D721Med (cell line): ENCODE measurements around the gene SDHB.

Experiments
- DNase-seq: peaks from one replicate; pipeline ENCODE4 v3.0.0; 2011; ENCODE audit warnings: low spot score; ENCODE audit not compliant: insufficient read length
- FAIRE-seq: peaks from 2 replicates; lab custom pipeline; 2011; peaks lifted over from hg19 to GRCh38; lab: Jason Lieb, UNC
- TF ChIP-seq, protein P1 (sequence below): IDR thresholded peaks from 2 replicates; pipeline ENCODE4 v1.5.1; 2012; ENCODE audit warnings: mild to moderate bottlenecking, control low read depth; ENCODE audit not compliant: insufficient read depth; ENCODE audit errors: missing control alignments

SDHB gene

DNA sequence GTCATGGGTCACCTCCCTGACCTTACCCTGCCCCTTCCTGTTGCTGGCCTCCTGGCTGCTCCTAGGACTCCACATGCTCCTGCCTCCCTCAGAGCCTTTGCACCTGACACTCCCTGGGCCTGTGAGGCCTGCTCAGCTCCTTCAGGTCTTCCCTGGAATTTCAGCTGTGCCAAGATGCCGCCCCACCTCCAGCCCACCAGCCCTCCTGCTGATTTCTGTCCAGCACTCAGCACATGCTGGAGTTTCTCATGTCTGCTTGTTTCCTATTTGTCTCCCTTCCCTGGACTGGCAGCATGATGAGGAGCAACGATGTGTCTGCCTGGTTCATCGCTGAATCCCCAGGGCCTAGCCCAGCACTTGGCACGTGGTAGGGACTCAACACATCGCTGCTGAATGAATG, 76.5 kb downstream of the SDHB start:
- FAIRE-seq (no peak), DNase-seq (no peak)
- TF ChIP-seq, protein P1, sequence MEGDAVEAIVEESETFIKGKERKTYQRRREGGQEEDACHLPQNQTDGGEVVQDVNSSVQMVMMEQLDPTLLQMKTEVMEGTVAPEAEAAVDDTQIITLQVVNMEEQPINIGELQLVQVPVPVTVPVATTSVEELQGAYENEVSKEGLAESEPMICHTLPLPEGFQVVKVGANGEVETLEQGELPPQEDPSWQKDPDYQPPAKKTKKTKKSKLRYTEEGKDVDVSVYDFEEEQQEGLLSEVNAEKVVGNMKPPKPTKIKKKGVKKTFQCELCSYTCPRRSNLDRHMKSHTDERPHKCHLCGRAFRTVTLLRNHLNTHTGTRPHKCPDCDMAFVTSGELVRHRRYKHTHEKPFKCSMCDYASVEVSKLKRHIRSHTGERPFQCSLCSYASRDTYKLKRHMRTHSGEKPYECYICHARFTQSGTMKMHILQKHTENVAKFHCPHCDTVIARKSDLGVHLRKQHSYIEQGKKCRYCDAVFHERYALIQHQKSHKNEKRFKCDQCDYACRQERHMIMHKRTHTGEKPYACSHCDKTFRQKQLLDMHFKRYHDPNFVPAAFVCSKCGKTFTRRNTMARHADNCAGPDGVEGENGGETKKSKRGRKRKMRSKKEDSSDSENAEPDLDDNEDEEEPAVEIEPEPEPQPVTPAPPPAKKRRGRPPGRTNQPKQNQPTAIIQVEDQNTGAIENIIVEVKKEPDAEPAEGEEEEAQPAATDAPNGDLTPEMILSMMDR = no peak

DNA sequence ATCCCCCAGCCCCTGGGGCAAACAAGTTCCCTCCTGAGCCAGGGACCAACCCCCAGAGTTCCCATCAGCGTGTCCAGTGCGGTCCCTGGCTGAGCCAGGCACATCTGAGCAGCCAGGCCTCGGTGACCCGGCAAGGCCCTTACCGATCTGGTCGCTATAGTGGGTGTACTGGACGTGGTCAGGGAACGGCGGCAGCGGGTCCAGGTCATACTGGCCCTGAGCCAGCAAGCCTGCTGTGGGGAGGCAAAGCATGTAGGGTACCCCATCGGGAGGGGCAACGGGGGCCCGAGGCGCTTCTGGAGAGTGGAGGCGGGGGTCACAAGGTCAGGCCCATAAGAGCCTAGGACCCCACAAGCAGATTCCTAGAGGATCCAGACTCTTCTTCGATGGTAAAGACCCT, 76.9 kb downstream of the SDHB start:
- TF ChIP-seq, protein P1 = no peak
- no peak for FAIRE-seq
- DNase-seq = no peak

DNA sequence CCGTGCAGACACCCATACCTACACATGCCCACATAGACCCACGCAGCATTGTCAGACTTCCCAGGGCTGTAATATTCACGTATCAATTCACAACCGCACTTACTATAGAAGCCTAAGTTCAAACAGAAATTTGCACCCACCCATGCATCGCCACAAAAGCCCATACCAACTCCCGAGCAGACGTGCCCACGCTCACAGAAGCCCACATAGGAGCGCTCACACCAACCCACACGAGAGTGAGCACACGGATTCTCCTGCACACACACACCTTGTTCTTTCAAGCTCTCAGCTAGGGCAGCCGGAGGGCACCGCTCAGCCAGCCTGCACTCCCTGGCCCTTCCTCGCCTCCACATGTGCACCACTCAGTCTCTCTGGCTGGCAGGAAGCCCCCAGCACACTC, 78.0 kb downstream of the SDHB start:
- FAIRE-seq (no peak), DNase-seq (no peak)
- TF ChIP-seq, protein P1 = no peak

DNA sequence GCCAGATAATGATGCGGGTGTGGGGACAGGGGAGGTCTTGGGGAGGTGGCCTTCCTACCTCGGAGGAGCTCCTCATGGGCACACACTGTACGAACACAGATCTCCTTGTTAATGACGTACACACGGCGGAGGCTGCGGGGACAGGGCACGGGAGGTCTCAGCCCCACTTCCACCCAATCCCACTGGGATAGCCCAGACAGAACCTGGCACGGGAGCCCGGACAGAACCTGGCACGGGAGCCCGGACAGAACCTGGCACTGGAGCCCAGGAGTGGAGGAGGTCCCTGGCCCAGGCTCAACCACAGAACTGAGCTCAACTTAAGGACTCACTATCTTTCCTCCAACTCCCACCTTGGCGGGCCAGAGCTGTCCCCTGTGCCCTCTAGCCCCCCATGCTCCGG, 78.6 kb downstream of the SDHB start:
- TF ChIP-seq, protein P1 = no peak
- DNase-seq = no peak
- no peak for FAIRE-seq

DNA sequence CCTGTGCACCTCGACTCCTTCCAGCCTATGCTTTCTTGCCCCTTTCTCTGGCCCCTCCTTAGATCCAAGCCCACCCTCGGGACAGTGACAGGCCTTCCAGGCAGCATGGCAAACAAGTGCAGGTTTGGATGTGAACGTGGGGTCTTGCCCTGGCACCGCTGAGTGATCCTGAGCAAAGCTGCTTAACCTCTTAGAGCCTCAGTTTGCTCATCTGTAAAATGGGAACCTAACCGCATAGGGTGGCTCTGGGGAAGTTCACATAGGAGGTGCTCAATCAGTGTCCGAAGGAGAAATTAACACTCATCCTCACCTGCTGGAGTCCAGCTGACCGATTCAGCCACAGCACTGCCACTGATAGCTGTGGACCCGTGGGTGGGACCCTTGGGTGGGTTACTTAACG, 80.6 kb downstream of the SDHB start:
- no peak for FAIRE-seq
- DNase-seq = no peak
- TF ChIP-seq, protein P1 = no peak

DNA sequence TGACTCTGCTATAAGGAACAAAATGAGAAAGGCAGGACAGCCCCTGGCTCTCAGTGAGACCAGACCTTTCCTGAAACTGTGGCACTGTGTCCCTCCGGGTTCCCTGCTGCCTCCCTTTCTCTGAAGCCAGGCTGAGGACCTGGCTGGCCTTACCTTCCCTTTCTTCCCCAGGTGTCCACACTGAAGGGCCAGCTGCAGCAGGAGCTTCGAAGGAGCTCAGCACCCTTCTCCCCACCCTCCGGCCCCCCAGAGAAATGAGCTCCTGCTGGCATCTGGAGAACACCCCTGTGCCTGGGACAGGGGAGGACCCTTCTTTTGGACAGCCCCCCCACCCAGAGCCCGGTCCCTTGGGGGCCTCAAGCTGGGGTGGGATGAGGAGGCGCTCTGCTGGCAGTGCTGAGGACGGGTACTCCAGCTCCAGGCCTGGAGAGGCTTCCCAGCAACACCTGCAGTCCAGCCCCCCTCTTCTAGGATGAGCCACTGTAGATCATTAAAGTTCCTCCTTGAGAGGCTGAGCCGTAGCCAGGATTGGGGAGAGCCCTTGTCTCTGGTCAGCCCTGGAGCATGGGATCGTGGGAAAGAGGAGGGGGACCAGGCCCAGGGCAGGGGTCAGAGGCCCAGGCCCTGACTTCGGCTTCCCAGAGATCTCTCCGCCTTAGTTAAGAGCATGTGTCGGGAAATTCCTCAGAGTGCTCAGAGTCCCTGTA, 81.5 kb downstream of the SDHB start:
- TF ChIP-seq, protein P1 = no peak
- FAIRE-seq (no peak), DNase-seq (no peak)

DNA sequence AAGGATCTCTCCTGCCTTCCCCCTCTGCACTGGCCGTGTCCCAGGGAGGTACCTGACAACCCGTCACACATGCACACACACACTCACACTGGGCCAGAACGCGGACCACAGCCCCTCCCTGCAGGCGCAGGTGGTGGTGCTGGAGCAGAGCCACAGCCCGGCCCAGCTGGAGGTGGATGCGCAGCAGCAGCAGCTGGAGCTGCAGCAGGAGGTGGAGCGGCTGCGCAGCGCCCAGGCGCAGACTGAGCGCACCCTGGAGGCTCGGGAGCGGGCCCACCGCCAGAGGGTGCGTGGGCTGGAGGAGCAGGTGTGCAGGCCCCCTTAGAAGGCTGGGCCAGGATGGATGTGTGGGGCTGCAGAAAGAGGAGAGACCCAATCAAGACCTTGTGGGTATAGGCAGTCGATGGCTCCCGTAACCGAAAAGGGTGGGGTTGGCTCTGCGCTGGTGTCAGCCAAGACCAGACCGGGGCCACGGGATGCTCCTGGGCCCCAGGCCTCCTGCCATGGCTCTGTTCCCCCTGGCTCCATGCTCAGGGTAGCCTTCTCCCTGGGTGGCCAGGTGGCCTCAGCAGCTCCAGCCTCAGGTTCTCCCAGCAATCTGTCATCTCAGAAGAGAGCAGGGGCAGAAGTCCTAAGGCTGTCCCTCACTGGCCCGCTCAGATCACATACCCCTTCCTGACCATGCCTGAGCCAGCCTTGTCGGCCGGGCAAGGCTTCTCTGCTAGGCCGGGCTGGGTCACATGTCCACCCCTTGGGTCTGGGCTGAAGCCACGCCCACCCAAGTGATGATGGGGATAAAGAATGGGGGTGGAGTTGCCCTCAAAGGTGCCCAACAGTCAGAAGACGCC, 82.3 kb downstream of the SDHB start:
- TF ChIP-seq, protein P1 = no peak
- DNase-seq = no peak
- no peak for FAIRE-seq
